Adrenal gland (tissue), 12 donors: ENCODE data around the gene RASA3. TPM values are rescaled to one million over a fixed set of nuclear protein-coding genes. Genes with fewer than 3 reads are reported as not detected.

Source experiments
- DNase-seq, 7 donors: peaks; one replicate each; pipeline ENCODE4 v3.0.0-alpha.2; 2019 to 2020
- H3K27ac ChIP-seq, 5 donors: fragments of 200-600 bp; sonication (generic) in 4 of 5; 1 replicate in 3 of 5; 2 replicates in 2 of 5; pipeline versions ENCODE4 v1.5.1 to v1.8.0; 2016 to 2020; ENCODE audit warnings: mild to moderate bottlenecking in 1 of 5
- H3K27me3 ChIP-seq: fragments of 200-600 bp; 2 replicates; pipeline ENCODE4 v1.8.0; 2021
- H3K36me3 ChIP-seq, 2 donors: fragments of 200-600 bp; replicated peaks in 1 of 2; 1 replicate in 1 of 2; 2 replicates in 1 of 2; pipeline versions ENCODE4 v1.5.1 to v1.8.0; 2018 to 2022
- H3K4me1 ChIP-seq, 2 donors: fragments of 200-600 bp; replicated peaks in 1 of 2; 1 replicate in 1 of 2; 2 replicates in 1 of 2; pipeline versions ENCODE4 v1.5.1 to v1.8.0; 2018 to 2021
- H3K4me3 ChIP-seq, 4 donors: fragments of 200-600 bp; sonication (generic) in 3 of 4; one replicate each; pipeline ENCODE4 v1.5.1; 2016 to 2018
- H3K9me3 ChIP-seq, 3 donors: fragments of 200-600 bp; sonication (generic) in 1 of 3; replicated peaks in 1 of 3; 1 replicate in 2 of 3; 2 replicates in 1 of 3; pipeline versions ENCODE4 v1.5.1 to v1.8.0; 2016 to 2021
- CTCF ChIP-seq, 6 experiments: fragments of 450-650 bp in 4 of 6; fragments of 200-600 bp in 2 of 6; sonication (generic) in 1 of 6; IDR thresholded peaks; 1 replicate in 5 of 6; 2 replicates in 1 of 6; pipeline versions ENCODE4 v1.5.1 to v1.8.0; 2016 to 2021; ENCODE audit warnings: antibody characterized with exemption in 6 of 6, mild to moderate bottlenecking in 2 of 6, moderate library complexity in 1 of 6
- POLR2A ChIP-seq, 2 donors: fragments of 450-650 bp; IDR thresholded peaks; one replicate each; pipeline ENCODE4 v1.6.1; 2017; ENCODE audit warnings: antibody characterized with exemption in 2 of 2, mild to moderate bottlenecking in 2 of 2, moderate library complexity in 1 of 2
- WGBS, 4 donors: extraction: QIAGEN DNeasy Blood & Tissue Kit in 2 of 4; methylation state at CpG; one replicate each; pipeline versions ENCODE4 v1.1.5 to v1.1.7; 2013 to 2017; 5-methylcytosine and 5-hydroxymethylcytosine counted together
- intact Hi-C, 2 donors: fragments of 100-400 bp; cut with DNase I; formaldehyde crosslinking; loops; one replicate each; pipeline versions ENCODE4 v1.14.1 to v1.15.0; 2022 to 2023
- polyA plus RNA-seq, 3 donors: library from polyadenylated mRNA; stranded (reverse); fragments of 200-250 nt in 2 of 3; fragments of 350-450 nt in 1 of 3; fragmentation: Illumina TruSeq in 1 of 3; extraction: RNeasy Lipid Tissue Mini Kit (QIAGEN cat#74804) in 1 of 3; gene quantifications; one replicate each; pipeline ENCODE4 v1.2.3, GENCODE V29; 2013 to 2014
- total RNA-seq, 9 donors: library from RNA; depleted of rRNA in 4 of 9; stranded (reverse); fragments of >200 nt in 4 of 9; fragments of 120-200 nt in 1 of 9; fragmentation: NEBNext Ultra II Directional in 1 of 9; extraction: Animal tissue kit (Norgen Biotek cat#: 25700) in 1 of 9; gene quantifications; one replicate each; pipeline versions ENCODE4 v1.1.0 to v1.2.4, GENCODE V29; 2013 to 2023
- donor health status: healthy with polysubstance abuse.
- donor health status: Bipolar disorder and iron deficiency.
- donor health status: DM: yes; HTN: yes; CAD: no.
- donor health status: DM: no; HTN: no; CAD: no.
- donor health status: DM: no; HTN: no; CAD: no.
- donor health status: DM: yes; HTN: yes; CAD: no.

The RASA3 gene
- total and polyA plus RNA-seq, 12 donors: 2.2 to 11.7 (median 7.3) TPM

- Histone ChIP-seq H3K4me3 (no peak overlapping the region), H3K27ac (no peak overlapping the region), H3K9me3 (no peaks in the 10 kb centered on the region), H3K27me3 (no peaks in the 10 kb centered on the region), H3K4me1 (no peaks in the 10 kb centered on the region), H3K36me3 (no peaks in the 10 kb centered on the region)
- no peak for DNase-seq
- TF ChIP-seq POLR2A (IDR thresholded peaks at IDR 0.05) (no peak), CTCF (IDR thresholded peaks at IDR 0.05) (no peak)
- intact Hi-C loops: no loop called here
- 76 to 91% (median 87%) methylated on average over 14 of the region's 14 CpGs for WGBS, 4 donors
Observed at GRCh38 chr13:113934576-113934975, 197.8 kb downstream of the RASA3 start.

DNA sequence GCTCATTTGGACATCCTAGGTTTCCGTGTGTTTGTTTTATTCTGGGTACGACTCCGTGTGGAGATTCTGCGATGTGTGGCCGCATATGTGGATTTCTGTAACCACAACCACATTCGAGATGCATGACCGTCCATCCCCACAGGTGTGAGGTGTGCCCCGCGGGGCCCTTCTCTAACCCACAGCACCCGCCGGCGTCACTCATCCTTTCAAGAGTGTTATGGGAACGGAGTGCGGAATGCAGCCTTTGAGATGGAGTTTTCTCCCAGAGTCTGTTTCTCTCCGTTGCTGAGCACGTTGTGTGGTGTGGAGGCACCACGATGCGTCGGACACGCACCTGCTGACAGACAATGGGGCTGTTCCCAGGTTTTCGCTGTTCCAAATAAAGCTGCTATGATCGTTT, 198.5 kb downstream of the RASA3 start:
- peak in 1 of 7 donors; percentile 3 for DNase-seq
- intact Hi-C loops: no loop called here
- no peak for TF ChIP-seq CTCF (IDR thresholded peaks at IDR 0.05)
- TF ChIP-seq POLR2A (IDR thresholded peaks at IDR 0.05): no peak
- Histone ChIP-seq H3K4me1 (no peaks in the 10 kb centered on the region), H3K36me3 (no peaks in the 10 kb centered on the region), H3K27me3 (no peaks in the 10 kb centered on the region), H3K9me3 (no peaks in the 10 kb centered on the region), H3K4me3 (no peak overlapping the region), H3K27ac (no peak overlapping the region)
- 89 to 95% (median 91%) methylated on average over 22 of the region's 22 CpGs for WGBS, 4 donors

DNA sequence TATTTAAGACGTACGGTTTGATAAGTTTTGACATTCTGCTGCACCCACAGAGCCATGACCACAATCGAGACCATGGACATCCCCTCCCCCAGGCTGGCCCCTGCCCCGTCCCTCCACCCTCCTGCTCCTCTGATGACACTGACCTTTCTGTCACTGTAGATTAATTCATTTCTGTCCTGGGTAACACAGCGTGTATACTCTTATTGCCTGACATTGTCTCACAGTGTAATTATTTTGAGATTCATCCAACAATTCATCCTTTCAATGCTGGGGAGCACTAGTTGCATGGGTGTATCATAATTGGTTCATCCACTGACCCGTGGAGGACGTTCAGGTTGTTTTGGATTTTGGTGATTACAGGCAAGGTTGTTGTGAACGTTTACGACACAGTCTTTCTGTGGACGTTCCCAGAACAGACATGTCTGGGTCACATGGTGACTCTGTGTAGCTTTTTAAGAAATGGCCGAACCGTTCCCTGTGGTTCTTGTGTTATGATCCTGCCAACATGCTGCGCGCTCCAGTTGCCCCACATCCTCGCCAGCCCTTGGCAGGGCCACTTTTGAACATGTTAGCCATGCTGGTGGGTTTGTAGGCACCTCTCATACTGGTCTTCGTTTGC, 200.5 kb downstream of the RASA3 start:
- 64 to 77% (median 72%) methylated on average over 14 to 16 of the region's 16 CpGs for WGBS, 4 donors
- peaks cover 0 to 4% of the 10 kb centered on the region in 2 donors for H3K4me1 ChIP-seq
- H3K27me3 ChIP-seq: no peaks in the 10 kb centered on the region
- no peaks in the 10 kb centered on the region for H3K9me3 ChIP-seq
- DNase-seq: peak in 2 of 7 donors; percentile 1 to 5
- intact Hi-C loops: no loop called here
- no peaks in the 10 kb centered on the region for H3K36me3 ChIP-seq
- H3K4me3 ChIP-seq: no peak overlapping the region
- H3K27ac ChIP-seq: no peak overlapping the region
- TF ChIP-seq CTCF (IDR thresholded peaks at IDR 0.05) (no peak), POLR2A (IDR thresholded peaks at IDR 0.05) (no peak)

- H3K36me3 ChIP-seq: no peaks in the 10 kb centered on the region
- TF ChIP-seq CTCF (IDR thresholded peaks at IDR 0.05) (no peak), POLR2A (IDR thresholded peaks at IDR 0.05) (no peak)
- peaks cover 0 to 4% of the 10 kb centered on the region in 2 donors for H3K4me1 ChIP-seq
- peak in 4 of 7 donors; percentile 2 to 14 (median 9) for DNase-seq
- H3K9me3 ChIP-seq: no peaks in the 10 kb centered on the region
- intact Hi-C loops: no loop called here
- H3K27me3 ChIP-seq: no peaks in the 10 kb centered on the region
- 76 to 85% (median 77%) methylated on average over 25 to 36 of the region's 36 CpGs for WGBS, 4 donors
- H3K4me3 ChIP-seq: no peak overlapping the region
- no peak overlapping the region for H3K27ac ChIP-seq
Observed at GRCh38 chr13:113930671-113931637, 201.5 kb downstream of the RASA3 start.
